K562 (cell line): ENCODE measurements around the gene COX4I2. TPM values are rescaled to one million over a fixed set of nuclear protein-coding genes. Genes with fewer than 3 reads are reported as not detected.

Experiments
- DDX20 ChIP-seq: fragments of 450-650 bp; IDR thresholded peaks from 2 replicates; pipeline ENCODE4 v1.6.1; 2016; ENCODE audit warnings: missing genetic modification characterization, low read depth, mild to moderate bottlenecking, missing compliant biosample characterization, moderate library complexity
- DNMT1 ChIP-seq: fragments of 450-650 bp; IDR thresholded peaks from 2 replicates; pipeline ENCODE4 v1.6.1; 2016; ENCODE audit warnings: antibody characterized with exemption, mild to moderate bottlenecking
- EP400 ChIP-seq: fragments of 450-650 bp; IDR thresholded peaks from 2 replicates; pipeline ENCODE4 v1.6.1; 2017; ENCODE audit warnings: antibody characterized with exemption, mild to moderate bottlenecking, moderate library complexity
- IFI16 ChIP-seq: fragments of 250-450 bp; sonication (Bioruptor Pico); IDR thresholded peaks from 2 replicates; pipeline ENCODE4 v2.1.2; 2022; ENCODE audit warnings: mild to moderate bottlenecking, inconsistent platforms
- ILK ChIP-seq: fragments of 450-650 bp; IDR thresholded peaks from 2 replicates; pipeline ENCODE4 v1.6.1; 2016; ENCODE audit warnings: missing genetic modification characterization, low read depth, mild to moderate bottlenecking, missing compliant biosample characterization, moderate library complexity, borderline replicate concordance
- MXI1 ChIP-seq: IDR thresholded peaks from 2 replicates; pipeline ENCODE4 v1.6.1; 2011; ENCODE audit warnings: low read depth, mild to moderate bottlenecking, improper control_type of control experiment, low read length
- NONO ChIP-seq, 2 experiments: fragments of 200-400 bp in 1 of 2; fragments of 450-650 bp in 1 of 2; formaldehyde crosslinking in 1 of 2; IDR thresholded peaks; 2 replicates each; pipeline ENCODE4 v1.6.1; 2017; ENCODE audit warnings: low read depth in 2 of 2, mild to moderate bottlenecking in 2 of 2, moderate library complexity in 2 of 2, low read length in 1 of 2
- PHF20 ChIP-seq: fragments of 450-650 bp; IDR thresholded peaks from 2 replicates; pipeline ENCODE4 v1.6.1; 2018; ENCODE audit not compliant: partially characterized antibody
- SLC30A9 ChIP-seq: fragments of 250-450 bp; sonication (Bioruptor Pico); IDR thresholded peaks from 2 replicates; pipeline ENCODE4 v1.8.0; 2022; ENCODE audit warnings: mild to moderate bottlenecking, moderate library complexity
- SRSF3 ChIP-seq: fragments of 200-400 bp; formaldehyde crosslinking; IDR thresholded peaks from 2 replicates; pipeline ENCODE4 v1.6.1; 2016; ENCODE audit warnings: mild to moderate bottlenecking, low read length, moderate library complexity; ENCODE audit not compliant: insufficient read depth
- ZBTB7A ChIP-seq: IDR thresholded peaks from 2 replicates; pipeline ENCODE4 v1.6.1; 2011; ENCODE audit warnings: low read depth, mild to moderate bottlenecking, low read length, moderate library complexity, borderline replicate concordance; ENCODE audit not compliant: control insufficient read depth
- ZFP36 ChIP-seq: fragments of 150-350 bp; IDR thresholded peaks from 2 replicates; pipeline ENCODE4 v1.6.1; 2018; ENCODE audit warnings: low read length, low read depth; ENCODE audit not compliant: partially characterized antibody
- ZNF224 ChIP-seq: sonication (generic); formaldehyde crosslinking; IDR thresholded peaks from 2 replicates; pipeline ENCODE4 v1.8.0; 2022; ENCODE audit warnings: mild to moderate bottlenecking, missing genetic modification reagents
- ZNF347 ChIP-seq: fragments of 450-650 bp; formaldehyde crosslinking; IDR thresholded peaks from 2 replicates; pipeline ENCODE4 v1.4.0; 2020; ENCODE audit warnings: low read depth, mild to moderate bottlenecking, moderate library complexity
- ZNF551 ChIP-seq: fragments of 250-450 bp; sonication (Bioruptor Pico); IDR thresholded peaks from 2 replicates; pipeline ENCODE4 v1.5.0; 2021; ENCODE audit warnings: mild to moderate bottlenecking, moderate library complexity
- ZNF780A ChIP-seq: fragments of 250-450 bp; sonication (Bioruptor Pico); IDR thresholded peaks from 2 replicates; pipeline ENCODE4 v1.5.0; 2021; ENCODE audit warnings: mild to moderate bottlenecking
- polyA plus RNA-seq, 8 experiments: library from polyadenylated mRNA; depleted of rRNA in 4 of 8; stranded (reverse) in 5 of 8; unstranded in 3 of 8; fragments of >200 nt; fragmentation: Nextera tagmentation in 2 of 8; fragmentation: Illumina TruSeq in 1 of 8; extraction: Ambion mirVana in 2 of 8; extraction: Trizol in 1 of 8; gene quantifications; 2 replicates each; pipeline versions ENCODE4 v1.2.1 to v1.2.3, GENCODE V29; 2011 to 2014; ENCODE audit warnings: inconsistent platforms in 1 of 8, missing spikeins in 1 of 8
- total RNA-seq, 7 experiments: library from RNA; depleted of rRNA in 6 of 7; stranded (reverse); fragments of >200 nt in 6 of 7; fragmentation: Illumina TruSeq in 2 of 7; extraction: Trizol in 2 of 7; gene quantifications; 2 replicates each; pipeline versions ENCODE4 v1.2.1 to v1.2.3, GENCODE V29; 2011 to 2021; ENCODE audit warnings: low replicate concordance in 1 of 7
- TF ChIP-seq, protein P1 (sequence below), 2 experiments: fragments of 450-650 bp; formaldehyde crosslinking in 1 of 2; IDR thresholded peaks; 2 replicates each; pipeline versions ENCODE4 v1.4.0 to v1.6.1; 2014 to 2020; ENCODE audit warnings: mild to moderate bottlenecking in 2 of 2, borderline replicate concordance in 1 of 2, low read depth in 1 of 2
- TF ChIP-seq, protein P2 (sequence below): sonication (generic); formaldehyde crosslinking; IDR thresholded peaks from 2 replicates; pipeline ENCODE4 v1.4.0; 2020; ENCODE audit warnings: mild to moderate bottlenecking, missing genetic modification reagents

COX4I2 gene
- total and polyA plus RNA-seq, 9 of the 15 experiments (the other 6 are each of a cell fraction or from before 2014, with no cell fraction given), result not detected

DNA sequence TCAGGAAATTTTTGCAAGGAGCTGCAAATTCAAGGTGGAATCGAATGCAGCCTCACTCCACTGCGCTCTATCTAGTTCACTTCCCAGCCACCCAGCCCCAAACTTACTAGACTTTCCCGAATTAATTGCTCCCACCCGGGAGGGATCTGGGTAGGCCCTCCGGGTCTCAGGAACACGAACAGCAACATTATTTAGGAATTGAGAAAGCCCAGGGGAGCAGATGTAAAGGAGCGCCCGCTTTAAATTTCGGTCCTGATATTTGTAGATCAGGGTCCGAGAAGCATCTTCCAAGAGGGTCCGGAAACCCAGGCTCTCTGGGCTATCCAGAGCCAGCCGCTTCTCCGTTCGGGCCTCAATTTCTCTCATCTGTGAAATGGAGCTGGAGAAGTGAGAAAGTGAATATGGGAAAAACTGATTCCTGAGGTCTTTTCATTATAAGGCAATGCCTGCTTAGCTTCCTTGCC lies 33.1 kb upstream of the COX4I2 start (continued):
- TF ChIP-seq, protein P1, sequence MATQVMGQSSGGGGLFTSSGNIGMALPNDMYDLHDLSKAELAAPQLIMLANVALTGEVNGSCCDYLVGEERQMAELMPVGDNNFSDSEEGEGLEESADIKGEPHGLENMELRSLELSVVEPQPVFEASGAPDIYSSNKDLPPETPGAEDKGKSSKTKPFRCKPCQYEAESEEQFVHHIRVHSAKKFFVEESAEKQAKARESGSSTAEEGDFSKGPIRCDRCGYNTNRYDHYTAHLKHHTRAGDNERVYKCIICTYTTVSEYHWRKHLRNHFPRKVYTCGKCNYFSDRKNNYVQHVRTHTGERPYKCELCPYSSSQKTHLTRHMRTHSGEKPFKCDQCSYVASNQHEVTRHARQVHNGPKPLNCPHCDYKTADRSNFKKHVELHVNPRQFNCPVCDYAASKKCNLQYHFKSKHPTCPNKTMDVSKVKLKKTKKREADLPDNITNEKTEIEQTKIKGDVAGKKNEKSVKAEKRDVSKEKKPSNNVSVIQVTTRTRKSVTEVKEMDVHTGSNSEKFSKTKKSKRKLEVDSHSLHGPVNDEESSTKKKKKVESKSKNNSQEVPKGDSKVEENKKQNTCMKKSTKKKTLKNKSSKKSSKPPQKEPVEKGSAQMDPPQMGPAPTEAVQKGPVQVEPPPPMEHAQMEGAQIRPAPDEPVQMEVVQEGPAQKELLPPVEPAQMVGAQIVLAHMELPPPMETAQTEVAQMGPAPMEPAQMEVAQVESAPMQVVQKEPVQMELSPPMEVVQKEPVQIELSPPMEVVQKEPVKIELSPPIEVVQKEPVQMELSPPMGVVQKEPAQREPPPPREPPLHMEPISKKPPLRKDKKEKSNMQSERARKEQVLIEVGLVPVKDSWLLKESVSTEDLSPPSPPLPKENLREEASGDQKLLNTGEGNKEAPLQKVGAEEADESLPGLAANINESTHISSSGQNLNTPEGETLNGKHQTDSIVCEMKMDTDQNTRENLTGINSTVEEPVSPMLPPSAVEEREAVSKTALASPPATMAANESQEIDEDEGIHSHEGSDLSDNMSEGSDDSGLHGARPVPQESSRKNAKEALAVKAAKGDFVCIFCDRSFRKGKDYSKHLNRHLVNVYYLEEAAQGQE (IDR thresholded peaks at IDR 0.05; ENCODE audit: borderline replicate concordance), result no peak
- TF ChIP-seq, protein P1 (CRISPR knock-in tag; IDR thresholded peaks at IDR 0.05; ENCODE audit: low read depth), result no peak
- TF ChIP-seq DDX20 (tag), result 0 out of 2 replicates have a peak, but pooled peaks have one; percentile 41
- TF ChIP-seq ZNF347 (CRISPR knock-in tag), result no peak
- no peak for TF ChIP-seq IFI16
- no peak for TF ChIP-seq MXI1
- no peak for TF ChIP-seq DNMT1
- TF ChIP-seq, protein P2, sequence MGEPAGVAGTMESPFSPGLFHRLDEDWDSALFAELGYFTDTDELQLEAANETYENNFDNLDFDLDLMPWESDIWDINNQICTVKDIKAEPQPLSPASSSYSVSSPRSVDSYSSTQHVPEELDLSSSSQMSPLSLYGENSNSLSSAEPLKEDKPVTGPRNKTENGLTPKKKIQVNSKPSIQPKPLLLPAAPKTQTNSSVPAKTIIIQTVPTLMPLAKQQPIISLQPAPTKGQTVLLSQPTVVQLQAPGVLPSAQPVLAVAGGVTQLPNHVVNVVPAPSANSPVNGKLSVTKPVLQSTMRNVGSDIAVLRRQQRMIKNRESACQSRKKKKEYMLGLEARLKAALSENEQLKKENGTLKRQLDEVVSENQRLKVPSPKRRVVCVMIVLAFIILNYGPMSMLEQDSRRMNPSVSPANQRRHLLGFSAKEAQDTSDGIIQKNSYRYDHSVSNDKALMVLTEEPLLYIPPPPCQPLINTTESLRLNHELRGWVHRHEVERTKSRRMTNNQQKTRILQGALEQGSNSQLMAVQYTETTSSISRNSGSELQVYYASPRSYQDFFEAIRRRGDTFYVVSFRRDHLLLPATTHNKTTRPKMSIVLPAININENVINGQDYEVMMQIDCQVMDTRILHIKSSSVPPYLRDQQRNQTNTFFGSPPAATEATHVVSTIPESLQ (CRISPR knock-in tag), result no peak
- TF ChIP-seq SRSF3, result no peak
- TF ChIP-seq NONO (IDR thresholded peaks at IDR 0.05; ENCODE audit: low read depth in 2 of 2, low read length in 1 of 2), result no peak
- no peak for TF ChIP-seq ILK (tag)
- no peak for TF ChIP-seq ZFP36
- TF ChIP-seq ZNF780A (CRISPR knock-in tag), result no peak
- TF ChIP-seq SLC30A9 (CRISPR knock-in tag), result no peak
- TF ChIP-seq ZNF551 (CRISPR knock-in tag), result no peak
- TF ChIP-seq PHF20, result no peak
- TF ChIP-seq EP400, result no peak
- no peak for TF ChIP-seq ZNF224 (CRISPR knock-in tag)
- TF ChIP-seq ZBTB7A, result no peak
